Measurements from ENCODE around the gene SHKBP1.

- TF ChIP-seq EZH2 (IDR thresholded peaks at IDR 0.05; ENCODE audit: insufficient read depth, poor library complexity, severe bottlenecking): no peak
- no peak for TF ChIP-seq EZH2phosphoT487 (IDR thresholded peaks at IDR 0.05; ENCODE audit: insufficient read depth, low read depth)
Observed at GRCh38 chr19:40616941-40617340, 40.3 kb downstream of the SHKBP1 start.

All from GM23248 (cell line).